PC-3 (cell line): Measurements from ENCODE around the gene ISG20L2.

Experiments
- CTCF ChIP-seq: fragments of 300-600 bp; sonication (generic); conservative IDR thresholded peaks from 2 replicates; pipeline ENCODE4 v1.5.1; 2017; ENCODE audit warnings: antibody characterized with exemption, low read depth, mild to moderate bottlenecking, low read length
- EZH2 ChIP-seq: fragments of 300-600 bp; sonication (generic); IDR thresholded peaks from one replicate; pipeline ENCODE4 v1.6.1; 2017; ENCODE audit warnings: antibody characterized with exemption, mild to moderate bottlenecking, low read length; ENCODE audit not compliant: unreplicated experiment
- EZH2phosphoT487 ChIP-seq: fragments of 300-600 bp; sonication (generic); IDR thresholded peaks from 2 replicates; pipeline ENCODE4 v1.6.1; 2018; ENCODE audit warnings: mild to moderate bottlenecking, antibody characterized with exemption, low read length, borderline replicate concordance

GRCh38 chr1:156751451-156751756 lies 22.8 kb upstream of the ISG20L2 start, which contains the start of gene HDGF:
- TF ChIP-seq EZH2 (no peak), CTCF (no peak), EZH2phosphoT487 (no peak)
